Neuronal stem cell (in vitro differentiated cells): ENCODE measurements around the gene ACTR6. TPM values are rescaled to one million over a fixed set of nuclear protein-coding genes. Genes with fewer than 3 reads are reported as not detected.

Experiments used
- DNase-seq: peaks from one replicate; pipeline ENCODE4 v3.0.0-alpha.2; 2013; ENCODE audit warnings: low spot score
- H2AFZ ChIP-seq: one replicate; pipeline ENCODE4 v1.6.1; 2013; ENCODE audit warnings: mild to moderate bottlenecking, low read length, inconsistent platforms
- H2AK5ac ChIP-seq: 2 replicates; pipeline ENCODE4 v1.6.1; 2013; ENCODE audit warnings: low read depth, mild to moderate bottlenecking, inconsistent platforms, low read length, moderate library complexity, mixed read lengths
- H2BK120ac ChIP-seq: 2 replicates; pipeline ENCODE4 v1.6.1; 2013; ENCODE audit warnings: low read depth, mild to moderate bottlenecking, inconsistent platforms, low read length, moderate library complexity, mixed read lengths
- H2BK12ac ChIP-seq: one replicate; pipeline ENCODE4 v1.6.1; 2013; ENCODE audit warnings: low read length, inconsistent platforms
- H2BK15ac ChIP-seq: 2 replicates; pipeline ENCODE4 v1.6.1; 2013; ENCODE audit warnings: mild to moderate bottlenecking, low read length, inconsistent platforms, mixed read lengths
- H2BK5ac ChIP-seq: one replicate; pipeline ENCODE4 v1.6.1; 2013; ENCODE audit warnings: inconsistent platforms, mild to moderate bottlenecking, low read length, moderate library complexity
- H3K14ac ChIP-seq: one replicate; pipeline ENCODE4 v1.6.1; 2013; ENCODE audit warnings: low read length, inconsistent platforms
- H3K18ac ChIP-seq: 2 replicates; pipeline ENCODE4 v1.6.1; 2013; ENCODE audit warnings: low read length, inconsistent platforms
- H3K23ac ChIP-seq: 2 replicates; pipeline ENCODE4 v1.6.1; 2013; ENCODE audit warnings: low read depth, mild to moderate bottlenecking, mixed read lengths, low read length, inconsistent platforms; ENCODE audit not compliant: poor library complexity
- H3K27ac ChIP-seq: replicated peaks from 3 replicates; pipeline ENCODE4 v1.5.1; 2013; ENCODE audit warnings: low read length, inconsistent platforms
- H3K27me3 ChIP-seq, 3 experiments: 2 replicates each; pipeline ENCODE4 v1.6.1; 2013; ENCODE audit warnings: low read length in 3 of 3, mild to moderate bottlenecking in 2 of 3, inconsistent platforms in 1 of 3, low read depth in 1 of 3, mixed read lengths in 1 of 3, moderate library complexity in 1 of 3; ENCODE audit not compliant: control insufficient read depth in 3 of 3, insufficient read depth in 3 of 3
- H3K36me3 ChIP-seq, 2 donors: replicated peaks in 1 of 2; 2 replicates each; pipeline ENCODE4 v1.6.1; 2013; ENCODE audit warnings: low read length in 2 of 2; ENCODE audit not compliant: control insufficient read depth in 2 of 2, insufficient read depth in 2 of 2
- H3K4ac ChIP-seq: 2 replicates; pipeline ENCODE4 v1.6.1; 2013; ENCODE audit warnings: inconsistent platforms, mild to moderate bottlenecking, low read length, moderate library complexity
- H3K4me1 ChIP-seq, 2 donors: 1 replicate in 1 of 2; 2 replicates in 1 of 2; pipeline ENCODE4 v1.6.1; 2013; ENCODE audit warnings: low read length in 2 of 2, low read depth in 1 of 2; ENCODE audit not compliant: control insufficient read depth in 2 of 2, insufficient read depth in 1 of 2
- H3K4me2 ChIP-seq: one replicate; pipeline ENCODE4 v1.6.1; 2013; ENCODE audit warnings: mild to moderate bottlenecking, low read length, inconsistent platforms; ENCODE audit not compliant: insufficient read depth, poor library complexity, severe bottlenecking
- H3K4me3 ChIP-seq, 2 donors: 2 replicates each; pipeline ENCODE4 v1.5.1; 2013; ENCODE audit warnings: low read length in 2 of 2, mild to moderate bottlenecking in 2 of 2, inconsistent platforms in 1 of 2, moderate library complexity in 1 of 2
- H3K79me1 ChIP-seq: one replicate; pipeline ENCODE4 v1.6.1; 2013; ENCODE audit warnings: low read depth, mild to moderate bottlenecking, inconsistent platforms, low read length, moderate library complexity
- H3K9ac ChIP-seq: one replicate; pipeline ENCODE4 v1.6.1; 2013; ENCODE audit warnings: mild to moderate bottlenecking, low read depth, low read length, inconsistent platforms; ENCODE audit not compliant: poor library complexity
- H3K9me3 ChIP-seq, 2 donors: replicated peaks in 1 of 2; 2 replicates each; pipeline versions ENCODE3 to v1.6.1; 2013; ENCODE audit warnings: low read length in 2 of 2, mild to moderate bottlenecking in 2 of 2, inconsistent platforms in 1 of 2, low read depth in 1 of 2, mixed read lengths in 1 of 2, moderate library complexity in 1 of 2; ENCODE audit not compliant: control insufficient read depth in 2 of 2, insufficient read depth in 1 of 2
- H4K8ac ChIP-seq: one replicate; pipeline ENCODE4 v1.6.1; 2013; ENCODE audit warnings: low read depth, mild to moderate bottlenecking, inconsistent platforms, low read length, moderate library complexity
- H4K91ac ChIP-seq: one replicate; pipeline ENCODE4 v1.6.1; 2013; ENCODE audit warnings: low read length, low read depth, mild to moderate bottlenecking, inconsistent platforms; ENCODE audit not compliant: poor library complexity
- WGBS, 2 donors: extraction: QIAGEN DNeasy Blood & Tissue Kit; methylation state at CpG; one replicate each; pipeline ENCODE4 v1.1.7; 2013; ENCODE audit warnings: missing lambda C conversion rate in 2 of 2, mixed read lengths in 1 of 2; ENCODE audit not compliant: insufficient read length in 2 of 2, insufficient replicate concordance in 1 of 2; ENCODE audit errors: extremely low coverage in 2 of 2; 5-methylcytosine and 5-hydroxymethylcytosine counted together
- polyA plus RNA-seq, 2 experiments: library from polyadenylated mRNA; stranded (reverse); fragments of 200-250 nt; gene quantifications; one replicate each; pipeline ENCODE4 v1.2.3, GENCODE V29; 2013

Gene ACTR6
- polyA plus RNA-seq (2013, experiment 1 of 2) = 26.4 TPM
- 28.1 TPM for polyA plus RNA-seq (2013, experiment 2 of 2)

DNA sequence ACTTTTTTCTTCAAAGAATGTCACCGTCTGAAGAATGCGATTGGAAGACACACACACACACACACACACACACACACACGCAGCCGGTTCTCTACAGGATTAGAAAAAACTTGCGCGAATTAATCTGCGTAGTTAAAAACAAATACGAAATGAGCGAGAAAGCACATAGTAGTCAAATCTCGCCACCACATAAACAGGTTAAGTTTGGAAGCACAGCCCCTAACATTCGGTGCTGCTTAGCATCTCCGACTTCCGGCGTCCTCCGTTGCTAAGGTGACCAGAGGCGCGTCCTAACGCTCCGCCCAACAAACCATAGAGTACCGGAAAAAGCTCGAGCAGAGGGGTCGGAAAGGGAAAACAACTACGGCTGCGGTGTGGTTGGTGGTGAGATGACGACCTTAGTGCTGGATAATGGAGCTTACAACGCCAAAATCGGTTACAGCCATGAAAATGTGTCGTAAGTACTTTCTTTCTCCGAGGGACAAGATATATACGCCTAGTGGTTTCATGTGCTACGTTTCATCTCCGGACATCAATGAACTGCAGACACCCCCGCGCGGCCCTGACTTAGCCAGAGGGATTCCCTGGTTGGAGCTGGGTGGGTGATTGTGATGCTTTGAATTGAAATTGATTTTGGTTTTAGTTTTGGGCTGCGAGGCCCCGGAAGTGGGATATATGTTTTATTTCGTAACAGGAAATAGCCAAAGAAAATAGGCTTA lies at the start of gene ACTR6:
ACTR6 (plus strand) TSS at position 353 of the 719 bp plus-strand sequence; CDS start at position 390, 37 bp downstream.
- Histone ChIP-seq H3K79me1 (peaks cover 4% of the 10 kb centered on the region), H3K9ac (peak within 1 kb of the TSS; percentile 93), H3K23ac (no peak within 1 kb of the TSS), H2BK12ac (no peak within 1 kb of the TSS), H3K27ac (peak within 1 kb of the TSS; percentile 69), H2BK15ac (peak within 1 kb of the TSS; percentile 58), H3K4me2 (peak within 1 kb of the TSS; percentile 88), H2BK5ac (peak within 1 kb of the TSS; percentile 88), H4K8ac (no peak within 1 kb of the TSS), H3K4me1 (peaks cover 0 to 11% of the 10 kb centered on the region in 2 donors), H3K4me3 (peak within 1 kb of the TSS; percentile 54 to 98), H2AFZ (peak within 1 kb of the TSS; percentile 84), H3K14ac (peak within 1 kb of the TSS; percentile 10), H3K4ac (no peak within 1 kb of the TSS), H4K91ac (no peak within 1 kb of the TSS), H2BK120ac (no peak within 1 kb of the TSS), H3K18ac (peak within 1 kb of the TSS; percentile 93), H3K27me3 (no peaks in the 10 kb centered on the region), H3K9me3 (no peaks in the 10 kb centered on the region), H3K36me3 (peaks cover 0 to 13% of the 10 kb centered on the region in 2 donors), H2AK5ac (no peak within 1 kb of the TSS)
- no CpG with 5 or more reads among the region's 38 CpGs for WGBS, 2 donors
- DNase-seq = peak; percentile 93

DNA sequence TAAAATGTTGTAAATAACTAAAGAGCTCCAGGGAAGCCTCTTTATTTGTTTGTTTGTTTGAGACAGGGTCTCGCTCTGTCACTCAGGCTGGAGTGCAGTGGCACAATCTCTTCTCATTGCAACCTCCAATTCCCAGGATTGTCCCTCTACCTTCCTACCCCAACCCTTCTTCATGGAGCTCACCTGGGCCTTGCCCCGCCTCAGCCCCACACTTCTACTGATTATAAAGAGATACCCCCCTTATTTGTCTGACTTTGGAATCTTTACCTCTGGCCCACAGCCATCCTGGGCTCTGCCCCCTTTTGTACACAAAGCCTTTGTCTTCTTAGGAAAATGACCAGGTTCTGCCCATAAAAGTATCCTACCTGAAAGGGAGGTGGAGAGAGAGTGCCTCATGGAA lies 48.8 kb upstream of the ACTR6 start:
- H2AFZ ChIP-seq = no peak overlapping the region
- no peak overlapping the region for H4K91ac ChIP-seq
- H2BK120ac ChIP-seq = no peak overlapping the region
- no CpG with 5 or more reads among the region's 2 CpGs for WGBS, 2 donors
- no peak overlapping the region for H3K23ac ChIP-seq
- H3K27me3 ChIP-seq = no peaks in the 10 kb centered on the region
- no peak overlapping the region for H2BK12ac ChIP-seq
- H2BK15ac ChIP-seq = no peak overlapping the region
- H3K27ac ChIP-seq = no peak overlapping the region
- DNase-seq = no peak
- no peaks in the 10 kb centered on the region for H3K79me1 ChIP-seq
- H2AK5ac ChIP-seq = no peak overlapping the region
- no peak overlapping the region for H4K8ac ChIP-seq
- H3K9me3 ChIP-seq = no peaks in the 10 kb centered on the region
- H3K4ac ChIP-seq = no peak overlapping the region
- H3K4me1 ChIP-seq = no peaks in the 10 kb centered on the region
- H2BK5ac ChIP-seq = no peak overlapping the region
- no peaks in the 10 kb centered on the region for H3K36me3 ChIP-seq
- no peak overlapping the region for H3K4me3 ChIP-seq
- H3K18ac ChIP-seq = no peak overlapping the region
- no peak overlapping the region for H3K9ac ChIP-seq
- H3K4me2 ChIP-seq = no peak overlapping the region
- H3K14ac ChIP-seq = no peak overlapping the region

DNA sequence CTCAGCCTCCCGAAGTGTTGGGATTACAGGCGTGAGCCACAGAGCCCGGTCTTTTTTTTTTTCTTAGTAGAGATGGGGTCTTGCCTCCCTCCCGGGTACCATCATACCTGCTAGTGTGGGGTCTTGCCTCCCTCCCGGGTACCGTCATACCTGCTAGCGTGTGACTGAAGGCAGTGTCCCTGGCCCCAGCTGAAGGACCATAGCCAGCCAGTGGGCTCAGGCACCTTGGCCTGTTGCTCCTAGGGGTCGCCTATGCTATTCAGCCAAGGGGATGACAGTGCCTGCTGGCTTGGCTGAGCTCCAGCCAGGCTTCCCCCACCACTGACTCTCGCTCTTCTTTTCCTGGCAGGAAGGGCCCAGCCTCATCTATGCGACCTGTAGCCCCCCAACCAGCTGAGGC lies 47.5 kb upstream of the ACTR6 start:
- Histone ChIP-seq H3K27ac (no peak overlapping the region), H3K18ac (no peak overlapping the region), H3K36me3 (no peaks in the 10 kb centered on the region), H4K91ac (no peak overlapping the region), H3K4me2 (no peak overlapping the region), H3K9ac (peak overlapping the region; percentile 17), H2BK5ac (peak overlapping the region; percentile 16), H2BK12ac (no peak overlapping the region), H3K4me1 (no peaks in the 10 kb centered on the region), H2AFZ (peak overlapping the region; percentile 57), H2BK15ac (no peak overlapping the region), H2AK5ac (no peak overlapping the region), H3K23ac (no peak overlapping the region), H3K4me3 (no peak overlapping the region), H3K4ac (no peak overlapping the region), H3K79me1 (no peaks in the 10 kb centered on the region), H3K27me3 (no peaks in the 10 kb centered on the region), H2BK120ac (no peak overlapping the region), H3K14ac (no peak overlapping the region), H4K8ac (no peak overlapping the region), H3K9me3 (no peaks in the 10 kb centered on the region)
- DNase-seq = no peak
- WGBS, 2 donors = no CpG with 5 or more reads among the region's 10 CpGs

DNA sequence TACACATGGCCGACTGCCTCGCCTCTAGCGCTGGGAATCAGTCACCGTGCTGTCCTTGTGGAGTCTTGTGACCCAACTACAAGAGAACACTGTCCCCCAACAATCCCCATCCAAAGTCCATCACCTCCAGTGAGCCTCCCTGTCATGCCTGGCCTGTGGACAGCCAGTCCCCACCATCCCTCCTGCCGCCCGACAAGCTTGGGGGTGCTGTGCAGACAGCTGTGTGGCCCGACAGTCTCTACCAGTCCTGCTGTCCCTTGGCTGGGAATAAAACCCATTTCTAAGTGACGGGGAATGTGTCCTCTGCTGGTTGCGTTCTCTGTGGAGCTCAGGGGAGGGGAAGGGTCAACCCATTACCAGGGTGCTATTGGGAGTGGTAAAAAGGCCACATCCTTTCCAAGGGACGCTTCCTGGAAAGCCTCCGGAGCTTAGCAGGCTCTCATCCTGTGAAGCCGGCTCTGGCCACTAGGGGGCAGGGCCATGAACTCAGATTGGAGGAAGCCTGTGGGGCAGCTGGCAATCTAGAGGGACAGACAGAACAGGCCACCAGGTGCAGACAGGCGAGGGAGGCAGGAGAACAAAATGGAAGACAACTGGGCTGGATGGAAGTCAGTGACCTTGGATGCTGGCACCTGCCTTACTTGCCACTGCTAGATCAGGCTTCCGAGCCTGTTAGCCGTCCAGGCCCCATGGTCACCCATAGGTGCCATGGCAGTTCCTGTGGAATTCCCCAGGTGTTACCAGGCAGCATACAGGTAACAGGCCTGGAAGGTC lies 46.0 kb upstream of the ACTR6 start:
- Histone ChIP-seq H3K36me3 (no peaks in the 10 kb centered on the region), H2BK120ac (no peak overlapping the region), H4K91ac (no peak overlapping the region), H2AFZ (peak overlapping the region; percentile 72), H3K14ac (no peak overlapping the region), H3K18ac (no peak overlapping the region), H4K8ac (no peak overlapping the region), H2BK5ac (no peak overlapping the region), H3K9me3 (peaks cover 0 to 2% of the 10 kb centered on the region in 2 donors), H2BK15ac (no peak overlapping the region), H3K27ac (no peak overlapping the region), H2BK12ac (no peak overlapping the region), H2AK5ac (no peak overlapping the region), H3K4me2 (no peak overlapping the region), H3K23ac (no peak overlapping the region), H3K9ac (no peak overlapping the region), H3K79me1 (no peaks in the 10 kb centered on the region), H3K4me1 (no peaks in the 10 kb centered on the region), H3K27me3 (peaks cover 0 to 4% (median 0%) of the 10 kb centered on the region in 3 experiments), H3K4me3 (no peak overlapping the region), H3K4ac (no peak overlapping the region)
- no CpG with 5 or more reads among the region's 15 CpGs for WGBS, 2 donors
- peak; percentile 51 for DNase-seq
